Measurements from ENCODE around the gene GPX7.

GPX7 gene

GRCh38 chr1:52654063-52654462 lies 51.9 kb downstream of the GPX7 start:
- no peak for TF ChIP-seq CTCF (IDR thresholded peaks at IDR 0.05; ENCODE audit: unreplicated experiment in 3 of 3)
- Mint-ChIP-seq H3K4me1 (peaks cover 6% of the 10 kb centered on the region), H3K4me3 (no peak overlapping the region), H3K27me3 (ENCODE audit: low read depth) (no peaks in the 10 kb centered on the region), H3K27ac (no peak overlapping the region), H3K36me3 (ENCODE audit: low read depth) (no peaks in the 10 kb centered on the region), H3K9me3 (no peaks in the 10 kb centered on the region)

- H3K4me1 Mint-ChIP-seq: peaks cover 20% of the 10 kb centered on the region
These were observed 55.5 kb downstream of the GPX7 start for GRCh38 chr1:52657702-52658101.

More at GRCh38 chr1:52657702-52658101, 55.5 kb downstream of the GPX7 start:
- no peaks in the 10 kb centered on the region for H3K9me3 Mint-ChIP-seq
- no peaks in the 10 kb centered on the region for H3K36me3 Mint-ChIP-seq (ENCODE audit: low read depth)
- H3K27me3 Mint-ChIP-seq (ENCODE audit: low read depth): no peaks in the 10 kb centered on the region
- no peak for TF ChIP-seq CTCF (IDR thresholded peaks at IDR 0.05; ENCODE audit: unreplicated experiment in 3 of 3)
- no peak overlapping the region for H3K27ac Mint-ChIP-seq
- no peak overlapping the region for H3K4me3 Mint-ChIP-seq

Measured in nephron (organoid).